Measurements from ENCODE around the gene OGG1. TPM values are rescaled to one million over a fixed set of nuclear protein-coding genes. Genes with fewer than 3 reads are reported as not detected.

OGG1 gene
- total RNA-seq, 6 donors from 2014 or later, result 13.7 to 49.2 (median 18.3) TPM

DNA sequence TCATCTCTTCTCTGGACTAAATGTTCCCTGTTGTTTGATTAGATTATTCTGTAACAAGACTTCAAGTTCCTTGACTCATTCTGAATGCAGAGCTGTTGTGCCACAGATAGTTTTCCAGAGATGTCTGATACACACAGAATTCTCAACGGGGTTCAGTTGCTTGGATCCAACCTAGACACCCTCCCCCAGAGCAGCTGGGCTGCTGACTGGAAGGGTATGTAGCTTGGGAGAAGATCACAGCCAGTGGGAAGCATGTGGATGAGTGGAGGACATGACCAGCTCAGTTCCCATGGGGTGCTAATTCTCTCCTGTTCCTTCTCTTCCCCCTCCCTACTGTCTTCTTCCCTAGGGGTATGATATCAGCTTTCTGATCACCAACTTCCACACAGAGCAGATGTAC lies 53.7 kb downstream of the OGG1 start:
- Histone ChIP-seq H3K27me3 (no peaks in the 10 kb centered on the region), H3K4me1 (peaks cover 0 to under 1% (median 0%) of the 10 kb centered on the region in 4 donors), H3K4me3 (no peak overlapping the region), H3K36me3 (peaks cover 64 to 92% (median 79%) of the 10 kb centered on the region in 4 donors), H3K9me3 (no peaks in the 10 kb centered on the region), H3K27ac (no peak overlapping the region)
- DNase-seq (no peak), ATAC-seq (ENCODE audit: low FRiP score in 2 of 2) (no peak)
- WGBS, 2 donors, result 86 to 94% methylated on average over 1 of the region's 1 CpG
- TF ChIP-seq EP300 (IDR thresholded peaks at IDR 0.05) (no peak), POLR2A (IDR thresholded peaks at IDR 0.05) (no peak), POLR2AphosphoS5 (IDR thresholded peaks at IDR 0.05) (no peak)
- TF ChIP-seq, protein P1, sequence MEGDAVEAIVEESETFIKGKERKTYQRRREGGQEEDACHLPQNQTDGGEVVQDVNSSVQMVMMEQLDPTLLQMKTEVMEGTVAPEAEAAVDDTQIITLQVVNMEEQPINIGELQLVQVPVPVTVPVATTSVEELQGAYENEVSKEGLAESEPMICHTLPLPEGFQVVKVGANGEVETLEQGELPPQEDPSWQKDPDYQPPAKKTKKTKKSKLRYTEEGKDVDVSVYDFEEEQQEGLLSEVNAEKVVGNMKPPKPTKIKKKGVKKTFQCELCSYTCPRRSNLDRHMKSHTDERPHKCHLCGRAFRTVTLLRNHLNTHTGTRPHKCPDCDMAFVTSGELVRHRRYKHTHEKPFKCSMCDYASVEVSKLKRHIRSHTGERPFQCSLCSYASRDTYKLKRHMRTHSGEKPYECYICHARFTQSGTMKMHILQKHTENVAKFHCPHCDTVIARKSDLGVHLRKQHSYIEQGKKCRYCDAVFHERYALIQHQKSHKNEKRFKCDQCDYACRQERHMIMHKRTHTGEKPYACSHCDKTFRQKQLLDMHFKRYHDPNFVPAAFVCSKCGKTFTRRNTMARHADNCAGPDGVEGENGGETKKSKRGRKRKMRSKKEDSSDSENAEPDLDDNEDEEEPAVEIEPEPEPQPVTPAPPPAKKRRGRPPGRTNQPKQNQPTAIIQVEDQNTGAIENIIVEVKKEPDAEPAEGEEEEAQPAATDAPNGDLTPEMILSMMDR (IDR thresholded peaks at IDR 0.05), result no peak

- ATAC-seq (ENCODE audit: low FRiP score in 2 of 2) (no peak), DNase-seq (no peak)
- Histone ChIP-seq H3K4me1 (peaks cover 6 to 13% (median 8%) of the 10 kb centered on the region in 4 donors), H3K27ac (no peak overlapping the region), H3K36me3 (peaks cover 50 to 77% (median 64%) of the 10 kb centered on the region in 4 donors), H3K4me3 (no peak overlapping the region), H3K27me3 (no peaks in the 10 kb centered on the region), H3K9me3 (no peaks in the 10 kb centered on the region)
- WGBS, 2 donors, result 93 to 97% methylated on average over 5 of the region's 5 CpGs
- TF ChIP-seq POLR2A (IDR thresholded peaks at IDR 0.05), result no peak
- no peak for TF ChIP-seq EP300 (IDR thresholded peaks at IDR 0.05)
- TF ChIP-seq, protein P1 (IDR thresholded peaks at IDR 0.05), result no peak
- no peak for TF ChIP-seq POLR2AphosphoS5 (IDR thresholded peaks at IDR 0.05)
These were observed 55.2 kb downstream of the OGG1 start for GRCh38 chr3:9804996-9805395.

- H3K4me1 ChIP-seq, result peaks cover 12 to 23% (median 17%) of the 10 kb centered on the region in 4 donors
- peaks cover 42 to 65% (median 54%) of the 10 kb centered on the region in 4 donors for H3K36me3 ChIP-seq
- DNase-seq (peak in 1 of 2 donors; percentile 71), ATAC-seq (ENCODE audit: low FRiP score in 2 of 2) (no peak)
- no peak overlapping the region for H3K27ac ChIP-seq
- no peak overlapping the region for H3K4me3 ChIP-seq
- H3K27me3 ChIP-seq, result no peaks in the 10 kb centered on the region
- 94 to 95% methylated on average over 10 to 12 of the region's 12 CpGs for WGBS, 2 donors
- TF ChIP-seq EP300 (IDR thresholded peaks at IDR 0.05) (no peak), POLR2AphosphoS5 (IDR thresholded peaks at IDR 0.05) (no peak)
- TF ChIP-seq, protein P1 (IDR thresholded peaks at IDR 0.05), result no peak
- no peaks in the 10 kb centered on the region for H3K9me3 ChIP-seq
These were observed 56.4 kb downstream of the OGG1 start for GRCh38 chr3:9806137-9806536.

Other genes starting within 250 kb of the OGG1 start
- under 1 TPM in 1 of 6 donors, not detected in 5; 0.52 TPM for gene LHFPL4, start 196.1 kb upstream of the OGG1 start, total RNA-seq
- 10 to 100 TPM; 43.7 to 66.1 (median 57.6) TPM for gene MTMR14, start 100.4 kb upstream of the OGG1 start, total RNA-seq
- under 1 TPM in 3 of 6 donors, not detected in 3; 0.20 to 0.39 (median 0.30) TPM for gene CPNE9, start 46.1 kb upstream of the OGG1 start, total RNA-seq
- gene BRPF1, start 18.2 kb upstream of the OGG1 start, total RNA-seq, result 10 to 100 TPM; 18.8 to 44.0 (median 26.5) TPM
- 10 to 100 TPM; 19.5 to 44.0 (median 27.6) TPM for gene CAMK1, start 20.0 kb downstream of the OGG1 start, total RNA-seq
- gene TADA3, start 42.5 kb downstream of the OGG1 start, total RNA-seq, result 10 to 100 TPM; 48.2 to 68.0 (median 60.7) TPM
- 100 to 1,000 TPM in 5 of 6 donors, 10 to 100 TPM in 1; 88.3 to 186 (median 158) TPM for gene ARPC4, start 43.1 kb downstream of the OGG1 start, total RNA-seq
- gene TTLL3, start 60.3 kb downstream of the OGG1 start, total RNA-seq, result 100 to 1,000 TPM in 2 of 6 donors, 10 to 100 TPM in 4; 33.0 to 544 (median 64.4) TPM
- 10 to 100 TPM; 23.8 to 58.7 (median 34.9) TPM for gene RPUSD3, start 94.1 kb downstream of the OGG1 start, total RNA-seq
- not detected for gene CIDEC, start 130.3 kb downstream of the OGG1 start, total RNA-seq
- 10 to 100 TPM in 4 of 6 donors, 1 to 10 TPM in 2; 4.2 to 33.3 (median 24.2) TPM for gene JAGN1, start 140.7 kb downstream of the OGG1 start, total RNA-seq
- 10 to 100 TPM; 16.1 to 44.8 (median 27.0) TPM for gene IL17RE, start 152.9 kb downstream of the OGG1 start, total RNA-seq
- gene IL17RC, start 167.1 kb downstream of the OGG1 start, total RNA-seq, result 10 to 100 TPM; 26.3 to 83.8 (median 32.9) TPM
- gene CRELD1, start 183.9 kb downstream of the OGG1 start, total RNA-seq, result 10 to 100 TPM; 31.7 to 72.3 (median 44.0) TPM
- gene PRRT3, start 202.5 kb downstream of the OGG1 start, total RNA-seq, result 1 to 10 TPM; 1.6 to 7.1 (median 4.5) TPM
- 10 to 100 TPM; 26.2 to 79.0 (median 46.3) TPM for gene EMC3, start 236.9 kb downstream of the OGG1 start, total RNA-seq